Measurements from ENCODE around the gene CFAP46. TPM values are rescaled to one million over a fixed set of nuclear protein-coding genes. Genes with fewer than 3 reads are reported as not detected.
"Not testable (repeated sequence)": the region's sequence is repeated elsewhere in the genome, so short reads cannot be mapped to it uniquely, and the experiment has no call there.

CFAP46 gene
- polyA plus RNA-seq, 1 of the 3 experiments (the other 2 are of a cell fraction) = 3.9 TPM

- peaks cover 44% of the 10 kb centered on the region for H3K27me3 ChIP-seq (ENCODE audit: insufficient read depth)
- CTCF ChIA-PET = interaction anchor here (2.2 to 4.5 kb wide), 3 partner anchors 10 to 138 kb away, joined by 6 to 42 read pairs (median 9); no protein-coding TSS in a partner anchor
Measured at GRCh38 chr10:132792796-132793195, 149.6 kb downstream of the CFAP46 start.

GRCh38 chr10:132792099-132792498, 150.3 kb downstream of the CFAP46 start:
- H4K20me1 ChIP-seq (ENCODE audit: insufficient read depth); H3K4me2 ChIP-seq; H3K9me3 ChIP-seq; H3K36me3 ChIP-seq (replicated peaks in 1 of 2; ENCODE audit: control insufficient read depth in 1 of 2, insufficient read depth in 2 of 2, low read length in 1 of 2); H2AFZ ChIP-seq (ENCODE audit: low read depth); DNase-seq; H3K9me2 ChIP-seq; H3F3A ChIP-seq (replicated peaks; ENCODE audit: insufficient read depth); H3K4me3 ChIP-seq (ENCODE audit: low read depth in 2 of 2, low read length in 1 of 2); H3K79me2 ChIP-seq (ENCODE audit: insufficient read depth); POLR2A ChIA-PET; H3K9ac ChIP-seq; H3K27ac ChIP-seq (ENCODE audit: low read depth in 2 of 2, low read length in 1 of 2): not testable (repeated sequence)
- CTCF ChIA-PET = interaction anchor here (2.3 to 4.5 kb wide), 2 partner anchors 11 to 137 kb away, joined by 6 to 42 read pairs; no protein-coding TSS in a partner anchor
- H3K27me3 ChIP-seq (ENCODE audit: insufficient read depth) = peaks cover 48% of the 10 kb centered on the region
- 79% methylated on average over 13 of the region's 33 CpGs for WGBS (ENCODE audit: low lambda C conversion rate)
- H3K4me1 ChIP-seq (ENCODE audit: control insufficient read depth in 1 of 2, insufficient read depth in 2 of 2, low read depth in 1 of 2, low read length in 1 of 2) = peaks cover 0 to 16% of the 10 kb centered on the region in 2 experiments; a peak in 1 of 4 replicates

More at GRCh38 chr10:132792796-132793195, 149.6 kb downstream of the CFAP46 start:
- no peaks in the 10 kb centered on the region for H3K9me2 ChIP-seq
- POLR2A ChIA-PET = no interaction called here
- no peak for DNase-seq
- no peaks in the 10 kb centered on the region for H3K9me3 ChIP-seq
- WGBS (ENCODE audit: low lambda C conversion rate) = 20% methylated on average over 10 of the region's 17 CpGs
- no peaks in the 10 kb centered on the region for H3K36me3 ChIP-seq (replicated peaks in 1 of 2; ENCODE audit: control insufficient read depth in 1 of 2, insufficient read depth in 2 of 2, low read length in 1 of 2)
- H3K79me2 ChIP-seq (ENCODE audit: insufficient read depth) = no peaks in the 10 kb centered on the region
- H3K9ac ChIP-seq = no peak overlapping the region
- TF ChIP-seq NRF1 (IDR thresholded peaks at IDR 0.05; ENCODE audit: low read depth, low read length) (no peak), ELF1 (IDR thresholded peaks at IDR 0.05) (no peak)
- H3K4me2 ChIP-seq = no peak overlapping the region
- H3K4me1 ChIP-seq (ENCODE audit: control insufficient read depth in 1 of 2, insufficient read depth in 2 of 2, low read depth in 1 of 2, low read length in 1 of 2) = peaks cover 0 to 16% of the 10 kb centered on the region in 2 experiments; a peak in 1 of 4 replicates
- no peak overlapping the region for H3K4me3 ChIP-seq (ENCODE audit: low read depth in 2 of 2, low read length in 1 of 2)
- H3K27ac ChIP-seq (ENCODE audit: low read depth in 2 of 2, low read length in 1 of 2) = no peak overlapping the region
- H3F3A ChIP-seq (replicated peaks; ENCODE audit: insufficient read depth) = no peaks in the 10 kb centered on the region
- no peaks in the 10 kb centered on the region for H4K20me1 ChIP-seq (ENCODE audit: insufficient read depth)
- no peak overlapping the region for H2AFZ ChIP-seq (ENCODE audit: low read depth)

GRCh38 chr10:132790934-132791829, 151.2 kb downstream of the CFAP46 start:
- H3K27me3 ChIP-seq (ENCODE audit: insufficient read depth) = peaks cover 57% of the 10 kb centered on the region
- no peaks in the 10 kb centered on the region for H3K9me3 ChIP-seq
- no peaks in the 10 kb centered on the region for H3F3A ChIP-seq (replicated peaks; ENCODE audit: insufficient read depth)
- 12% methylated on average over 23 of the region's 31 CpGs for WGBS (ENCODE audit: low lambda C conversion rate)
- no peak overlapping the region for H3K4me2 ChIP-seq
- H3K36me3 ChIP-seq (replicated peaks in 1 of 2; ENCODE audit: control insufficient read depth in 1 of 2, insufficient read depth in 2 of 2, low read length in 1 of 2) = no peaks in the 10 kb centered on the region
- H3K27ac ChIP-seq (ENCODE audit: low read depth in 2 of 2, low read length in 1 of 2) = no peak overlapping the region
- no peak overlapping the region for H3K4me3 ChIP-seq (ENCODE audit: low read depth in 2 of 2, low read length in 1 of 2)
- no peak overlapping the region for H2AFZ ChIP-seq (ENCODE audit: low read depth)
- peaks cover 0 to 16% of the 10 kb centered on the region in 2 experiments; a peak in 1 of 4 replicates for H3K4me1 ChIP-seq (ENCODE audit: control insufficient read depth in 1 of 2, insufficient read depth in 2 of 2, low read depth in 1 of 2, low read length in 1 of 2)
- DNase-seq = no peak
- H3K9me2 ChIP-seq = no peaks in the 10 kb centered on the region
- 0 out of 2 replicates have a peak, but pooled peaks cover 3% of the 10 kb centered on the region for H4K20me1 ChIP-seq (ENCODE audit: insufficient read depth)
- TF ChIP-seq, protein P1, sequence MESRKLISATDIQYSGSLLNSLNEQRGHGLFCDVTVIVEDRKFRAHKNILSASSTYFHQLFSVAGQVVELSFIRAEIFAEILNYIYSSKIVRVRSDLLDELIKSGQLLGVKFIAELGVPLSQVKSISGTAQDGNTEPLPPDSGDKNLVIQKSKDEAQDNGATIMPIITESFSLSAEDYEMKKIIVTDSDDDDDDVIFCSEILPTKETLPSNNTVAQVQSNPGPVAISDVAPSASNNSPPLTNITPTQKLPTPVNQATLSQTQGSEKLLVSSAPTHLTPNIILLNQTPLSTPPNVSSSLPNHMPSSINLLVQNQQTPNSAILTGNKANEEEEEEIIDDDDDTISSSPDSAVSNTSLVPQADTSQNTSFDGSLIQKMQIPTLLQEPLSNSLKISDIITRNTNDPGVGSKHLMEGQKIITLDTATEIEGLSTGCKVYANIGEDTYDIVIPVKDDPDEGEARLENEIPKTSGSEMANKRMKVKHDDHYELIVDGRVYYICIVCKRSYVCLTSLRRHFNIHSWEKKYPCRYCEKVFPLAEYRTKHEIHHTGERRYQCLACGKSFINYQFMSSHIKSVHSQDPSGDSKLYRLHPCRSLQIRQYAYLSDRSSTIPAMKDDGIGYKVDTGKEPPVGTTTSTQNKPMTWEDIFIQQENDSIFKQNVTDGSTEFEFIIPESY (IDR thresholded peaks at IDR 0.05; ENCODE audit: borderline replicate concordance, low read depth) = no peak
- TF ChIP-seq USF1 (IDR thresholded peaks at IDR 0.05; ENCODE audit: borderline replicate concordance, low read depth) (no peak), ELF1 (IDR thresholded peaks at IDR 0.05) (no peak), CHD2 (IDR thresholded peaks at IDR 0.05; ENCODE audit: low read length, partially characterized antibody) (no peak), SMC3 (IDR thresholded peaks at IDR 0.05; ENCODE audit: low read depth, low read length) (no peak)
- no peak overlapping the region for H3K9ac ChIP-seq
- ChIA-PET POLR2A (no interaction called here), CTCF (interaction anchor here (1.1 to 4.0 kb wide), 2 partner anchors 55 to 136 kb away, joined by 3 to 28 read pairs; no protein-coding TSS in a partner anchor)
- H3K79me2 ChIP-seq (ENCODE audit: insufficient read depth) = no peaks in the 10 kb centered on the region
